ENCODE measurements around the gene PMPCA. TPM values are rescaled to one million over a fixed set of nuclear protein-coding genes. Genes with fewer than 3 reads are reported as not detected.

The PMPCA gene
- total and polyA plus RNA-seq, 2 experiments from 2014 or later = 61.3 to 88.2 TPM

DNA sequence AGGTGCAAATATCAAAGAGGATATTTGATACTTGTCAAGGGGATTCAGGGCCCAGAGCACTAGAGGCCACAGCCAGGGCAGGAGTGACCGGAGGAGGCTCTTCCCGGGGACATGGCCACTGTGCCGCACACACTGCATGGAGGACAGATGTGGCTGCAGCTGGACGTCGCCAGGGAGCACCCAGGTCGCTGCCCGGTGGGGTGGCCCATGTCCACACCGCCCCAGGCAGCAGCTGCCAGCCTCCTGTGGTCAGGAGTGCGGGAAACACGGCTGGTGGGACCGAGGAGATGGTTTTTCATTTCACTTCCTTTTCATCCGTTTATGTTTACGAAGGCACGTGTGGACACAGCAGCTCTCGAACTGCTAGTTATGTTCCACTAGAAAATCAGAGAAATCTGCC, 57.3 kb downstream of the PMPCA start:
- Histone ChIP-seq H3K4me3 (no peak overlapping the region), H3K4me2 (no peak overlapping the region), H3K79me2 (replicated peaks; ENCODE audit: insufficient read depth) (peaks cover 65% of the 10 kb centered on the region), H4K20me1 (replicated peaks; ENCODE audit: insufficient read depth) (peaks cover 39% of the 10 kb centered on the region), H2AFZ (no peak overlapping the region), H3K27ac (ENCODE audit: low read depth) (no peak overlapping the region), H3K36me3 (ENCODE audit: insufficient read depth) (peaks cover 50% of the 10 kb centered on the region), H3F3A (replicated peaks; ENCODE audit: low read depth) (peaks cover 14% of the 10 kb centered on the region; the same call in 1 of the 2 replicates), H3K9me2 (ENCODE audit: insufficient read depth) (no peaks in the 10 kb centered on the region), H3K27me3 (ENCODE audit: insufficient read depth) (no peaks in the 10 kb centered on the region), H3K4me1 (ENCODE audit: insufficient read depth) (no peaks in the 10 kb centered on the region)
- Mint-ChIP-seq H3K4me3 (no peak overlapping the region), H3K27ac (no peak overlapping the region), H3K27me3 (ENCODE audit: insufficient read depth, low read depth, poor library complexity) (peaks cover 10% of the 10 kb centered on the region), H3K4me1 (no peaks in the 10 kb centered on the region), H3K9me3 (no peaks in the 10 kb centered on the region), H3K36me3 (ENCODE audit: low read depth) (peaks cover 74% of the 10 kb centered on the region)
- ATAC-seq = no peak
- no peak for TF ChIP-seq POLR2AphosphoS5 (IDR thresholded peaks at IDR 0.05; ENCODE audit: low read depth)
- TF ChIP-seq STAT1 (IDR thresholded peaks at IDR 0.05; ENCODE audit: unreplicated experiment) = no peak
- TF ChIP-seq EZH2 (IDR thresholded peaks at IDR 0.05; ENCODE audit: low read depth, unreplicated experiment) = no peak
- TF ChIP-seq, protein P1, sequence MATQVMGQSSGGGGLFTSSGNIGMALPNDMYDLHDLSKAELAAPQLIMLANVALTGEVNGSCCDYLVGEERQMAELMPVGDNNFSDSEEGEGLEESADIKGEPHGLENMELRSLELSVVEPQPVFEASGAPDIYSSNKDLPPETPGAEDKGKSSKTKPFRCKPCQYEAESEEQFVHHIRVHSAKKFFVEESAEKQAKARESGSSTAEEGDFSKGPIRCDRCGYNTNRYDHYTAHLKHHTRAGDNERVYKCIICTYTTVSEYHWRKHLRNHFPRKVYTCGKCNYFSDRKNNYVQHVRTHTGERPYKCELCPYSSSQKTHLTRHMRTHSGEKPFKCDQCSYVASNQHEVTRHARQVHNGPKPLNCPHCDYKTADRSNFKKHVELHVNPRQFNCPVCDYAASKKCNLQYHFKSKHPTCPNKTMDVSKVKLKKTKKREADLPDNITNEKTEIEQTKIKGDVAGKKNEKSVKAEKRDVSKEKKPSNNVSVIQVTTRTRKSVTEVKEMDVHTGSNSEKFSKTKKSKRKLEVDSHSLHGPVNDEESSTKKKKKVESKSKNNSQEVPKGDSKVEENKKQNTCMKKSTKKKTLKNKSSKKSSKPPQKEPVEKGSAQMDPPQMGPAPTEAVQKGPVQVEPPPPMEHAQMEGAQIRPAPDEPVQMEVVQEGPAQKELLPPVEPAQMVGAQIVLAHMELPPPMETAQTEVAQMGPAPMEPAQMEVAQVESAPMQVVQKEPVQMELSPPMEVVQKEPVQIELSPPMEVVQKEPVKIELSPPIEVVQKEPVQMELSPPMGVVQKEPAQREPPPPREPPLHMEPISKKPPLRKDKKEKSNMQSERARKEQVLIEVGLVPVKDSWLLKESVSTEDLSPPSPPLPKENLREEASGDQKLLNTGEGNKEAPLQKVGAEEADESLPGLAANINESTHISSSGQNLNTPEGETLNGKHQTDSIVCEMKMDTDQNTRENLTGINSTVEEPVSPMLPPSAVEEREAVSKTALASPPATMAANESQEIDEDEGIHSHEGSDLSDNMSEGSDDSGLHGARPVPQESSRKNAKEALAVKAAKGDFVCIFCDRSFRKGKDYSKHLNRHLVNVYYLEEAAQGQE (IDR thresholded peaks at IDR 0.05; ENCODE audit: unreplicated experiment) = no peak
- no peak for TF ChIP-seq EZH2phosphoT487 (IDR thresholded peaks at IDR 0.05; ENCODE audit: unreplicated experiment)
- no peak for TF ChIP-seq JUNB (IDR thresholded peaks at IDR 0.05; ENCODE audit: unreplicated experiment)
- no peak for TF ChIP-seq CREB1 (CRISPR knock-in tag; IDR thresholded peaks at IDR 0.05; ENCODE audit: low read depth)
- no peak for TF ChIP-seq ZNF331 (CRISPR knock-in tag; IDR thresholded peaks at IDR 0.05; ENCODE audit: low read depth)
- TF ChIP-seq, protein P2, sequence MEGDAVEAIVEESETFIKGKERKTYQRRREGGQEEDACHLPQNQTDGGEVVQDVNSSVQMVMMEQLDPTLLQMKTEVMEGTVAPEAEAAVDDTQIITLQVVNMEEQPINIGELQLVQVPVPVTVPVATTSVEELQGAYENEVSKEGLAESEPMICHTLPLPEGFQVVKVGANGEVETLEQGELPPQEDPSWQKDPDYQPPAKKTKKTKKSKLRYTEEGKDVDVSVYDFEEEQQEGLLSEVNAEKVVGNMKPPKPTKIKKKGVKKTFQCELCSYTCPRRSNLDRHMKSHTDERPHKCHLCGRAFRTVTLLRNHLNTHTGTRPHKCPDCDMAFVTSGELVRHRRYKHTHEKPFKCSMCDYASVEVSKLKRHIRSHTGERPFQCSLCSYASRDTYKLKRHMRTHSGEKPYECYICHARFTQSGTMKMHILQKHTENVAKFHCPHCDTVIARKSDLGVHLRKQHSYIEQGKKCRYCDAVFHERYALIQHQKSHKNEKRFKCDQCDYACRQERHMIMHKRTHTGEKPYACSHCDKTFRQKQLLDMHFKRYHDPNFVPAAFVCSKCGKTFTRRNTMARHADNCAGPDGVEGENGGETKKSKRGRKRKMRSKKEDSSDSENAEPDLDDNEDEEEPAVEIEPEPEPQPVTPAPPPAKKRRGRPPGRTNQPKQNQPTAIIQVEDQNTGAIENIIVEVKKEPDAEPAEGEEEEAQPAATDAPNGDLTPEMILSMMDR (conservative IDR thresholded peaks at IDR 0.05; ENCODE audit: low read depth in 2 of 2) = no peak
- TF ChIP-seq, protein P3, sequence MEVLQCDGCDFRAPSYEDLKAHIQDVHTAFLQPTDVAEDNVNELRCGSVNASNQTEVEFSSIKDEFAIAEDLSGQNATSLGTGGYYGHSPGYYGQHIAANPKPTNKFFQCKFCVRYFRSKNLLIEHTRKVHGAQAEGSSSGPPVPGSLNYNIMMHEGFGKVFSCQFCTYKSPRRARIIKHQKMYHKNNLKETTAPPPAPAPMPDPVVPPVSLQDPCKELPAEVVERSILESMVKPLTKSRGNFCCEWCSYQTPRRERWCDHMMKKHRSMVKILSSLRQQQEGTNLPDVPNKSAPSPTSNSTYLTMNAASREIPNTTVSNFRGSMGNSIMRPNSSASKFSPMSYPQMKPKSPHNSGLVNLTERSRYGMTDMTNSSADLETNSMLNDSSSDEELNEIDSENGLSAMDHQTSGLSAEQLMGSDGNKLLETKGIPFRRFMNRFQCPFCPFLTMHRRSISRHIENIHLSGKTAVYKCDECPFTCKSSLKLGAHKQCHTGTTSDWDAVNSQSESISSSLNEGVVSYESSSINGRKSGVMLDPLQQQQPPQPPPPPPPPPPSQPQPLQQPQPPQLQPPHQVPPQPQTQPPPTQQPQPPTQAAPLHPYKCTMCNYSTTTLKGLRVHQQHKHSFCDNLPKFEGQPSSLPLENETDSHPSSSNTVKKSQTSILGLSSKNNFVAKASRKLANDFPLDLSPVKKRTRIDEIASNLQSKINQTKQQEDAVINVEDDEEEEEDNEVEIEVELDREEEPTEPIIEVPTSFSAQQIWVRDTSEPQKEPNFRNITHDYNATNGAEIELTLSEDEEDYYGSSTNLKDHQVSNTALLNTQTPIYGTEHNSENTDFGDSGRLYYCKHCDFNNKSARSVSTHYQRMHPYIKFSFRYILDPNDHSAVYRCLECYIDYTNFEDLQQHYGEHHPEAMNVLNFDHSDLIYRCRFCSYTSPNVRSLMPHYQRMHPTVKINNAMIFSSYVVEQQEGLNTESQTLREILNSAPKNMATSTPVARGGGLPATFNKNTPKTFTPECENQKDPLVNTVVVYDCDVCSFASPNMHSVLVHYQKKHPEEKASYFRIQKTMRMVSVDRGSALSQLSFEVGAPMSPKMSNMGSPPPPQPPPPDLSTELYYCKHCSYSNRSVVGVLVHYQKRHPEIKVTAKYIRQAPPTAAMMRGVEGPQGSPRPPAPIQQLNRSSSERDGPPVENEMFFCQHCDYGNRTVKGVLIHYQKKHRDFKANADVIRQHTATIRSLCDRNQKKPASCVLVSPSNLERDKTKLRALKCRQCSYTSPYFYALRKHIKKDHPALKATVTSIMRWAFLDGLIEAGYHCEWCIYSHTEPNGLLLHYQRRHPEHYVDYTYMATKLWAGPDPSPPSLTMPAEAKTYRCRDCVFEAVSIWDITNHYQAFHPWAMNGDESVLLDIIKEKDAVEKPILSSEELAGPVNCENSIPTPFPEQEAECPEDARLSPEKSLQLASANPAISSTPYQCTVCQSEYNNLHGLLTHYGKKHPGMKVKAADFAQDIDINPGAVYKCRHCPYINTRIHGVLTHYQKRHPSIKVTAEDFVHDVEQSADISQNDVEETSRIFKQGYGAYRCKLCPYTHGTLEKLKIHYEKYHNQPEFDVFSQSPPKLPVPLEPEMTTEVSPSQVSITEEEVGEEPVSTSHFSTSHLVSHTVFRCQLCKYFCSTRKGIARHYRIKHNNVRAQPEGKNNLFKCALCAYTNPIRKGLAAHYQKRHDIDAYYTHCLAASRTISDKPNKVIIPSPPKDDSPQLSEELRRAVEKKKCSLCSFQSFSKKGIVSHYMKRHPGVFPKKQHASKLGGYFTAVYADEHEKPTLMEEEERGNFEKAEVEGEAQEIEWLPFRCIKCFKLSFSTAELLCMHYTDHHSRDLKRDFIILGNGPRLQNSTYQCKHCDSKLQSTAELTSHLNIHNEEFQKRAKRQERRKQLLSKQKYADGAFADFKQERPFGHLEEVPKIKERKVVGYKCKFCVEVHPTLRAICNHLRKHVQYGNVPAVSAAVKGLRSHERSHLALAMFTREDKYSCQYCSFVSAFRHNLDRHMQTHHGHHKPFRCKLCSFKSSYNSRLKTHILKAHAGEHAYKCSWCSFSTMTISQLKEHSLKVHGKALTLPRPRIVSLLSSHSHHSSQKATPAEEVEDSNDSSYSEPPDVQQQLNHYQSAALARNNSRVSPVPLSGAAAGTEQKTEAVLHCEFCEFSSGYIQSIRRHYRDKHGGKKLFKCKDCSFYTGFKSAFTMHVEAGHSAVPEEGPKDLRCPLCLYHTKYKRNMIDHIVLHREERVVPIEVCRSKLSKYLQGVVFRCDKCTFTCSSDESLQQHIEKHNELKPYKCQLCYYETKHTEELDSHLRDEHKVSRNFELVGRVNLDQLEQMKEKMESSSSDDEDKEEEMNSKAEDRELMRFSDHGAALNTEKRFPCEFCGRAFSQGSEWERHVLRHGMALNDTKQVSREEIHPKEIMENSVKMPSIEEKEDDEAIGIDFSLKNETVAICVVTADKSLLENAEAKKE (CRISPR knock-in tag; IDR thresholded peaks at IDR 0.05) = no peak
- TF ChIP-seq NANOG (IDR thresholded peaks at IDR 0.05; ENCODE audit: borderline replicate concordance) = no peak
- TF ChIP-seq ZNF114 (CRISPR knock-in tag; IDR thresholded peaks at IDR 0.05) = no peak
- TF ChIP-seq, protein P4, sequence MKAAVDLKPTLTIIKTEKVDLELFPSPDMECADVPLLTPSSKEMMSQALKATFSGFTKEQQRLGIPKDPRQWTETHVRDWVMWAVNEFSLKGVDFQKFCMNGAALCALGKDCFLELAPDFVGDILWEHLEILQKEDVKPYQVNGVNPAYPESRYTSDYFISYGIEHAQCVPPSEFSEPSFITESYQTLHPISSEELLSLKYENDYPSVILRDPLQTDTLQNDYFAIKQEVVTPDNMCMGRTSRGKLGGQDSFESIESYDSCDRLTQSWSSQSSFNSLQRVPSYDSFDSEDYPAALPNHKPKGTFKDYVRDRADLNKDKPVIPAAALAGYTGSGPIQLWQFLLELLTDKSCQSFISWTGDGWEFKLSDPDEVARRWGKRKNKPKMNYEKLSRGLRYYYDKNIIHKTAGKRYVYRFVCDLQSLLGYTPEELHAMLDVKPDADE (IDR thresholded peaks at IDR 0.05) = no peak
- DNase-seq (ENCODE audit: low spot score) = no peak

Data from GM23338 (cell line).